Heart left ventricle (tissue), 16 donors: ENCODE measurements around the gene MAPKAP1. TPM values are rescaled to one million over a fixed set of nuclear protein-coding genes. Genes with fewer than 3 reads are reported as not detected.

Experiments used
- ATAC-seq, 4 donors: fragments of 200-7000 bp; cut with Tn5 transposase; one replicate each; pipeline ENCODE4 v1.9.1; 2020 to 2022; ENCODE audit warnings: moderate library complexity in 4 of 4, mild to moderate bottlenecking in 3 of 4, moderate number of reproducible peaks in 1 of 4
- DNase-seq, 5 donors: peaks; one replicate each; pipeline ENCODE4 v3.0.0-alpha.2; 2020
- H3K27ac ChIP-seq, 12 donors: fragments of 200-600 bp; sonication (generic) in 4 of 12; one replicate each; pipeline versions ENCODE4 v1.5.0 to v1.8.0; 2016 to 2022; ENCODE audit warnings: mild to moderate bottlenecking in 2 of 12
- H3K27me3 ChIP-seq, 9 donors: fragments of 200-600 bp; sonication (generic) in 2 of 9; one replicate each; pipeline versions ENCODE4 v1.5.1 to v1.8.0; 2016 to 2022; ENCODE audit warnings: mild to moderate bottlenecking in 3 of 9
- H3K36me3 ChIP-seq, 9 donors: fragments of 200-600 bp; sonication (generic) in 2 of 9; one replicate each; pipeline versions ENCODE4 v1.5.0 to v1.8.0; 2018 to 2022; ENCODE audit warnings: mild to moderate bottlenecking in 2 of 9
- H3K4me1 ChIP-seq, 12 donors: fragments of 200-600 bp; sonication (generic) in 4 of 12; one replicate each; pipeline versions ENCODE4 v1.5.0 to v1.8.0; 2016 to 2022; ENCODE audit warnings: mild to moderate bottlenecking in 3 of 12
- H3K4me3 ChIP-seq, 12 donors: fragments of 200-600 bp; sonication (generic) in 4 of 12; one replicate each; pipeline versions ENCODE4 v1.5.0 to v1.8.0; 2017 to 2022; ENCODE audit warnings: mild to moderate bottlenecking in 9 of 12, moderate library complexity in 4 of 12
- H3K9me3 ChIP-seq, 12 donors: fragments of 200-600 bp; sonication (generic) in 4 of 12; one replicate each; pipeline versions ENCODE4 v1.5.0 to v1.8.0; 2016 to 2022; ENCODE audit warnings: mild to moderate bottlenecking in 1 of 12
- CTCF ChIP-seq, 12 donors: fragments of 200-600 bp; sonication (generic) in 4 of 12; IDR thresholded peaks; one replicate each; pipeline versions ENCODE4 v1.5.0 to v1.8.0; 2018 to 2022; ENCODE audit warnings: antibody characterized with exemption in 12 of 12, mild to moderate bottlenecking in 5 of 12
- POLR2A ChIP-seq, 2 donors: fragments of 450-650 bp; IDR thresholded peaks; one replicate each; pipeline ENCODE4 v1.6.1; 2017; ENCODE audit warnings: antibody characterized with exemption in 2 of 2, mild to moderate bottlenecking in 2 of 2, moderate library complexity in 2 of 2
- WGBS, 4 donors: extraction: QIAGEN DNeasy Blood & Tissue Kit in 2 of 4; methylation state at CpG; one replicate each; pipeline versions ENCODE4 v1.1.5 to v1.1.7; 2013 to 2018; 5-methylcytosine and 5-hydroxymethylcytosine counted together
- intact Hi-C, 10 donors: fragments of 100-400 bp; cut with DNase I; formaldehyde crosslinking; loops; one replicate each; pipeline versions ENCODE4 v1.11.1 to v1.14.2; 2022
- polyA plus RNA-seq, 2 donors: library from polyadenylated mRNA; stranded (reverse); fragments of 200-250 nt; gene quantifications; one replicate each; pipeline ENCODE4 v1.2.3, GENCODE V29; 2013
- total RNA-seq, 9 donors: library from RNA; depleted of rRNA in 2 of 9; stranded (reverse); fragments of >200 nt in 2 of 9; fragmentation: NEBNext Ultra II Directional in 3 of 9; extraction: Animal tissue kit (Norgen Biotek cat#: 25700) in 3 of 9; gene quantifications; one replicate each; pipeline versions ENCODE4 v1.1.0 to v1.2.4, GENCODE V29; 2016 to 2023
- donor health status: ischemic (EF 13 %, LVEDD 7.1; RV severe dilation, severe dysfunction).
- donor health status: healthy with polysubstance abuse.
- donor health status: DM: no; HTN: yes; CAD: no.
- donor health status: DM: no; HTN: no; CAD: no.
- donor health status: ischemic (EF 25% LVEDD 6.9; RV normal size, moderate dysfunction).
- donor health status: ischemic (EF 25% LVEDD 5.7; RV mildly dilated, moderate dysfunction).
- donor health status: healthy.
- donor health status: DM: yes; HTN: yes; CAD: no.
- donor health status: ischemic (EF 35%, LVEDD 5.7; RV mildly dilated, moderate dysfunction).
- donor health status: nonischemic (EF 11% LVEDD 7.7; RV severe dilation, severe dysfunction).
- donor health status: DM: yes; HTN: yes; CAD: no.
- donor health status: PGD.
- donor health status: ischemic (EF 29% LVEDD 5.4; RV normal size, mild dysfunction).
- donor health status: nonischemic (EF 23%, LVEDD 6.1; RV moderate dilation, normal function).

The MAPKAP1 gene
- total and polyA plus RNA-seq, 11 donors, result 76.2 to 145 (median 124) TPM

GRCh38 chr9:125425901-125426515 is 281.0 kb downstream of the MAPKAP1 start:
- ATAC-seq (no peak), DNase-seq (peak in 2 of 5 donors; percentile 4 to 32)
- 92 to 97% (median 94%) methylated on average over 13 to 14 of the region's 14 CpGs for WGBS, 4 donors
- Histone ChIP-seq H3K4me3 (no peak overlapping the region), H3K36me3 (no peaks in the 10 kb centered on the region), H3K27me3 (no peaks in the 10 kb centered on the region), H3K4me1 (no peaks in the 10 kb centered on the region), H3K9me3 (no peaks in the 10 kb centered on the region), H3K27ac (no peak overlapping the region)
- TF ChIP-seq POLR2A (IDR thresholded peaks at IDR 0.05) (no peak), CTCF (IDR thresholded peaks at IDR 0.05) (no peak)
- intact Hi-C loops, result loop anchor here in 5 of 10 donors (5.0 to 10.0 kb wide), 4 partner anchors 49 to 209 kb away; no protein-coding TSS in a partner anchor

- Histone ChIP-seq H3K27ac (no peak overlapping the region), H3K4me3 (no peak overlapping the region), H3K9me3 (no peaks in the 10 kb centered on the region), H3K36me3 (no peaks in the 10 kb centered on the region), H3K27me3 (no peaks in the 10 kb centered on the region), H3K4me1 (no peaks in the 10 kb centered on the region)
- intact Hi-C loops, result loop anchor here in 5 of 10 donors (5.0 to 10.0 kb wide), 4 partner anchors 49 to 209 kb away; no protein-coding TSS in a partner anchor
- DNase-seq (peak in 1 of 5 donors; percentile 48), ATAC-seq (no peak)
- 67 to 80% (median 73%) methylated on average over 19 of the region's 19 CpGs for WGBS, 4 donors
- no peak for TF ChIP-seq POLR2A (IDR thresholded peaks at IDR 0.05)
- no peak for TF ChIP-seq CTCF (IDR thresholded peaks at IDR 0.05)
These were observed 281.7 kb downstream of the MAPKAP1 start for GRCh38 chr9:125425170-125425897.

- peak in 1 of 5 donors; percentile 23 for DNase-seq
- Histone ChIP-seq H3K27ac (no peak overlapping the region), H3K27me3 (no peaks in the 10 kb centered on the region), H3K36me3 (no peaks in the 10 kb centered on the region), H3K4me3 (no peak overlapping the region), H3K9me3 (no peaks in the 10 kb centered on the region), H3K4me1 (no peaks in the 10 kb centered on the region)
- no peak for ATAC-seq
- intact Hi-C loops, result loop anchor here in 4 of 10 donors (10.0 kb wide), 3 partner anchors 51 to 211 kb away; no protein-coding TSS in a partner anchor
- TF ChIP-seq CTCF (IDR thresholded peaks at IDR 0.05) (no peak), POLR2A (IDR thresholded peaks at IDR 0.05) (no peak)
- 87 to 100% (median 93%) methylated on average over 2 to 8 of the region's 8 CpGs for WGBS, 4 donors
These were observed 283.0 kb downstream of the MAPKAP1 start for GRCh38 chr9:125423964-125424363.

GRCh38 chr9:125422853-125423252 is 284.2 kb downstream of the MAPKAP1 start:
- 89 to 94% (median 90%) methylated on average over 8 to 10 of the region's 10 CpGs for WGBS, 4 donors
- no peaks in the 10 kb centered on the region for H3K36me3 ChIP-seq
- ATAC-seq (no peak), DNase-seq (no peak)
- TF ChIP-seq POLR2A (IDR thresholded peaks at IDR 0.05), result no peak
- TF ChIP-seq CTCF (IDR thresholded peaks at IDR 0.05), result no peak
- H3K27me3 ChIP-seq, result no peaks in the 10 kb centered on the region
- no peak overlapping the region for H3K4me3 ChIP-seq
- no peak overlapping the region for H3K27ac ChIP-seq
- intact Hi-C loops, result loop anchor here in 4 of 10 donors (10.0 kb wide), 3 partner anchors 52 to 212 kb away; no protein-coding TSS in a partner anchor
- H3K4me1 ChIP-seq, result no peaks in the 10 kb centered on the region
- H3K9me3 ChIP-seq, result no peaks in the 10 kb centered on the region
